HG03095 (cell line): Measurements from ENCODE around the gene INPP4B.

ENCODE experiments used
- ATAC-seq: cut with Tn5 transposase; IDR thresholded peaks from one replicate; pipeline ENCODE4 v1.9.1; 2021; ENCODE audit warnings: moderate library complexity; ENCODE audit not compliant: unreplicated experiment

The INPP4B gene

GRCh38 chr4:142846108-142846728 is at the start of gene INPP4B:
Gene INPP4B (minus strand): TSS chr4:142846301.
- no peak for ATAC-seq

GRCh38 chr4:142893012-142893411 is 46.9 kb upstream of the INPP4B start:
- ATAC-seq: no peak

GRCh38 chr4:142886566-142886965 is 40.5 kb upstream of the INPP4B start:
- ATAC-seq: no peak

GRCh38 chr4:142883040-142883832 is 37.1 kb upstream of the INPP4B start:
- ATAC-seq: no peak

- no peak for ATAC-seq
These were observed 36.1 kb upstream of the INPP4B start for GRCh38 chr4:142882159-142882558.

GRCh38 chr4:142881331-142881730 is 35.2 kb upstream of the INPP4B start:
- no peak for ATAC-seq

- ATAC-seq: no peak
These were observed 29.0 kb upstream of the INPP4B start for GRCh38 chr4:142875117-142875516.

GRCh38 chr4:142874684-142875083 is 28.6 kb upstream of the INPP4B start:
- ATAC-seq: no peak

GRCh38 chr4:142866685-142867084 is 20.6 kb upstream of the INPP4B start:
- ATAC-seq: no peak

GRCh38 chr4:142861351-142861750 is 15.2 kb upstream of the INPP4B start:
- no peak for ATAC-seq

GRCh38 chr4:142858965-142859364 is 12.9 kb upstream of the INPP4B start:
- ATAC-seq: no peak

- ATAC-seq: no peak
These were observed 12.3 kb upstream of the INPP4B start for GRCh38 chr4:142858446-142858845.

- ATAC-seq: no peak
These were observed 10.5 kb upstream of the INPP4B start for GRCh38 chr4:142856576-142856975.

GRCh38 chr4:142850478-142850877 is 4.4 kb upstream of the INPP4B start:
- ATAC-seq: no peak

- ATAC-seq: no peak
These were observed 862 bp upstream of the INPP4B start for GRCh38 chr4:142846729-142847596.

GRCh38 chr4:142845293-142846107 is 601 bp downstream of the INPP4B start:
- ATAC-seq: no peak

GRCh38 chr4:142844782-142845181 is 1.3 kb downstream of the INPP4B start:
- no peak for ATAC-seq

- no peak for ATAC-seq
These were observed 5.5 kb downstream of the INPP4B start for GRCh38 chr4:142840516-142841123.

GRCh38 chr4:142838778-142839177 is 7.3 kb downstream of the INPP4B start:
- no peak for ATAC-seq

GRCh38 chr4:142832022-142832421 is 14.1 kb downstream of the INPP4B start:
- ATAC-seq: no peak
